ENCODE measurements around the gene KANSL2.
A peak's percentile ranks its signal among the peaks of the same experiment; 100 is the strongest.
"Not testable (repeated sequence)": the region's sequence is repeated elsewhere in the genome, so short reads cannot be mapped to it uniquely, and the experiment has no call there.

The KANSL2 gene

DNA sequence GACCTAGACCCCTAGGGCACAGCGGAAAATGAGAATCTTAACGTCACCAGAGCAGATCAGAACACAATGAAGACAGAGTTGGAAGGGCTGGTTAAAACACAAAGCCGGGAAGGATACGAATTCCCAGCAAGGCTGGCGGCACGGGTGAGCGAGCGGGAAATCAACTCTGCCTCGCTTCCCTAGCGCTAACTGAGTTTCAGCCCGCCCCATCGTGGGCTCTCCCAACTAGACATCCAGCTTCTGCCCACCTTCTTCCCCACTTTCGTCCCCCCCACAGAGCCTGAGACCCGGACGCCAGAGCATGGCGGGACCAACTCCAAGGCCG is 34.1 kb upstream of the KANSL2 start:
- CTCF ChIA-PET, result interaction anchor here (0.6 kb wide), 1 partner anchor 87 kb away, joined by 4 read pairs; no protein-coding TSS in a partner anchor
- TF ChIP-seq CTCF (conservative IDR thresholded peaks at IDR 0.05; ENCODE audit: low read depth), result no peak
- no peak for DNase-seq (ENCODE audit: low spot score)
- POLR2A ChIA-PET (ENCODE audit: low non-redundant PET), result interaction anchor here (0.6 kb wide), 1 partner anchor 1400 kb away, joined by 3 read pairs; no protein-coding TSS in a partner anchor
- peak overlapping the region; percentile 93 for H3K27ac ChIP-seq

- H3K27ac ChIP-seq, result no peak overlapping the region
- ChIA-PET CTCF (no interaction called here), POLR2A (ENCODE audit: low non-redundant PET) (no interaction called here)
- TF ChIP-seq CTCF (conservative IDR thresholded peaks at IDR 0.05; ENCODE audit: low read depth), result no peak
- no peak for DNase-seq (ENCODE audit: low spot score)
Measured at GRCh38 chr12:48712209-48712608, 30.2 kb upstream of the KANSL2 start.

DNA sequence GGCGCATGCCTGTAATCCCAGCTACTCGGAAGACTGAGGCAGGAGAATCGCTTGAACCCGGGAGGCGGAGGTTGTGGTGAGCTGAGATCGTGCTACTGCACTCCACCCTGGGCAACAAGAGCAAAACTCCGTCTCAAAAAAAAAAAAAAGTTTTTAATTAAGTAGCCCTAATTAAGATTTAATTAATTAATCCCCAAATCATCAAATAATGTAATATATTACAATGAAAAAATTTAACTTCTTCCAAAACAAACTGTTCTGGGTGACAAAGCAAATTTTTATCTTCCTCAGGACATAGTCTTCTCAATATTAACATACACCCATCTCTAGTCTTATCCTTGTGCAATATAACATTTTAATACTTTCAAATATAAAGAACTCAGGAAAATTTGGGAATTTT is 16.8 kb upstream of the KANSL2 start:
- CTCF ChIA-PET; DNase-seq (ENCODE audit: low spot score); POLR2A ChIA-PET (ENCODE audit: low non-redundant PET); H3K27ac ChIP-seq: not testable (repeated sequence)

- ChIA-PET CTCF (interaction anchor here (0.7 kb wide), 1 partner anchor 131 kb away, joined by 10 read pairs; no protein-coding TSS in a partner anchor), POLR2A (ENCODE audit: low non-redundant PET) (no interaction called here)
- TF ChIP-seq CTCF (conservative IDR thresholded peaks at IDR 0.05; ENCODE audit: low read depth), result no peak
- no peak overlapping the region for H3K27ac ChIP-seq
- no peak for DNase-seq (ENCODE audit: low spot score)
Measured at GRCh38 chr12:48696626-48697025, 14.6 kb upstream of the KANSL2 start.

- TF ChIP-seq CTCF (conservative IDR thresholded peaks at IDR 0.05; ENCODE audit: low read depth), result no peak
- DNase-seq (ENCODE audit: low spot score), result no peak
- ChIA-PET CTCF (no interaction called here), POLR2A (ENCODE audit: low non-redundant PET) (no interaction called here)
- H3K27ac ChIP-seq, result no peak overlapping the region
Measured at GRCh38 chr12:48695859-48696258, 13.8 kb upstream of the KANSL2 start.

GRCh38 chr12:48694038-48694437 is 12.0 kb upstream of the KANSL2 start:
- no peak overlapping the region for H3K27ac ChIP-seq
- no peak for DNase-seq (ENCODE audit: low spot score)
- no peak for TF ChIP-seq CTCF (conservative IDR thresholded peaks at IDR 0.05; ENCODE audit: low read depth)
- CTCF ChIA-PET, result no interaction called here
- POLR2A ChIA-PET (ENCODE audit: low non-redundant PET), result no interaction called here

GRCh38 chr12:48693572-48693971 is 11.5 kb upstream of the KANSL2 start:
- POLR2A ChIA-PET (ENCODE audit: low non-redundant PET), result no interaction called here
- TF ChIP-seq CTCF (conservative IDR thresholded peaks at IDR 0.05; ENCODE audit: low read depth), result no peak
- CTCF ChIA-PET, result interaction anchor here (1.0 kb wide), 1 partner anchor 8 kb away, joined by 5 read pairs; no protein-coding TSS in a partner anchor
- no peak overlapping the region for H3K27ac ChIP-seq
- no peak for DNase-seq (ENCODE audit: low spot score)
